ENCODE measurements around the gene TET1. TPM values are rescaled to one million over a fixed set of nuclear protein-coding genes. Genes with fewer than 3 reads are reported as not detected.
"Not testable (repeated sequence)": the region's sequence is repeated elsewhere in the genome, so short reads cannot be mapped to it uniquely, and the experiment has no call there.

The TET1 gene
- total and polyA plus RNA-seq, 8 donors, result 1.5 to 20.7 (median 15.7) TPM

- Histone ChIP-seq H3K27ac (no peak overlapping the region), H3K27me3 (no peaks in the 10 kb centered on the region), H3K4me3 (no peak overlapping the region), H3K4me1 (peaks cover 13 to 20% of the 10 kb centered on the region in 2 donors), H3K9me3 (no peaks in the 10 kb centered on the region), H3K36me3 (no peaks in the 10 kb centered on the region)
- no peak for TF ChIP-seq CTCF (IDR thresholded peaks at IDR 0.05)
- intact Hi-C loops (cut with DNase I), result no loop called here
- ATAC-seq (no peak), DNase-seq (no peak)
These were observed 42.3 kb downstream of the TET1 start for GRCh38 chr10:68602434-68602833.

DNA sequence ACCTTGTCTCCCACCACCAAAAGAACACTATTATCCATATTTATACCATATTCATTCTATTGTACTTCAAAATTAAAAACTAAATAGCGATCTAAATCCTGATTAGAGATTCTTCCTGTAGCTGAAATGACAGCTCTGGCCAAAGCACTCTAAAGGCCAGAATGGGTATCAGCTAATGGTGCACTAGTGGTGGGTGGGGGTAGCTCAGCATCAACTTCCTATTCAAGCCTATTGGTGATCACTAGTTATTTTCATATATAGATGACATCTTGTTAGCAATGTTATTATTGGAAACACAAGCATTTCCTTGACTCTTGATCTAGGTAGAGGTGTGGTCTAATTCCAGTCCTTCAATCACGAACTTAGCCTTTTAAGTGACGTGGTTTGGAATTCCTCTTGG is 43.6 kb downstream of the TET1 start:
- intact Hi-C loops (cut with DNase I), result no loop called here
- H3K27me3 ChIP-seq, result no peaks in the 10 kb centered on the region
- H3K27ac ChIP-seq, result no peak overlapping the region
- H3K4me3 ChIP-seq, result no peak overlapping the region
- no peaks in the 10 kb centered on the region for H3K36me3 ChIP-seq
- DNase-seq (no peak), ATAC-seq (no peak)
- TF ChIP-seq CTCF (IDR thresholded peaks at IDR 0.05), result no peak
- peaks cover 13 to 20% of the 10 kb centered on the region in 2 donors for H3K4me1 ChIP-seq
- no peaks in the 10 kb centered on the region for H3K9me3 ChIP-seq

DNA sequence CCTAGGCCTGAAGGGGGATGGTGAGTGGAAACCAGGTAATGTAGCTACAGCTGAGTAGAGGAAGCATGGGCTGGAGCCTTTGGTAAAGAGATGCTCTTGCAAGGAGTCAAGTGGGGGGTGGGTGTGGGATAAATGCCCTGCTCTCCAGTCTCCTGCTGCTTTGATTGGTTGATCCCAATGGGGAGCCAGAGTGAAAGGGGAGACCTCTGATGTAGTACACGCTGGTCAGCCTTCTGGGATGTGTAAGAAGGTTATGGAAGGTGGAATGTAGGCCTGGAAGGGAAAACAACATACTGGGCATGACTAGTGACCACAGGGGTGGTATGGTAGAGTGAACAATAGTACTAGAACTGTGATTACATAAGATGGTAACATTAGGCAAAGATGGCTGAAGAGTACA is 44.3 kb downstream of the TET1 start:
- DNase-seq (no peak), ATAC-seq (no peak)
- Histone ChIP-seq H3K27ac (no peak overlapping the region), H3K27me3 (no peaks in the 10 kb centered on the region), H3K4me3 (no peak overlapping the region), H3K9me3 (no peaks in the 10 kb centered on the region), H3K4me1 (peaks cover 10 to 20% of the 10 kb centered on the region in 2 donors), H3K36me3 (no peaks in the 10 kb centered on the region)
- no peak for TF ChIP-seq CTCF (IDR thresholded peaks at IDR 0.05)
- intact Hi-C loops (cut with DNase I), result no loop called here

DNA sequence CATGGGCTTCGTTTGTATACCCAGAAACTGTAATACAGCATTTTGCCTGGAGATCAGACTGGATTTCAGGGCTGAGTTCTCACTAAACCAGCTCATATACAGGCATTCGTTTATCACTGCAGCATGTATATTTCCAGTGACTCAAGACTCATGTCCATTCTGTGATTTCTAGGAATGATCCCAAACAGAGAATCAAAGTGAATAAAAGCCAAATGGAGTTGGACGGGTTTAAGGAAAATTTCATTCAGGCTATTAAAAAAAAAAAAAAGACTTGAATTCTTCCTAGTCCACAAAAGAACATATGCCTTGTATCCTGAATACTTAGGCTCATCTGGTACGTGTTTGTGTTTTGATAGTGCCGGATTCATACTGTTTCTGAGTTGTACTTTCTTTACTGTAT is 46.8 kb downstream of the TET1 start:
- Histone ChIP-seq H3K4me1 (no peaks in the 10 kb centered on the region), H3K27me3 (no peaks in the 10 kb centered on the region), H3K4me3 (no peak overlapping the region), H3K9me3 (no peaks in the 10 kb centered on the region), H3K27ac (no peak overlapping the region), H3K36me3 (no peaks in the 10 kb centered on the region)
- TF ChIP-seq CTCF (IDR thresholded peaks at IDR 0.05), result no peak
- DNase-seq, result peak in 2 of 4 donors; percentile 62 to 70
- peak; percentile 16 for ATAC-seq
- intact Hi-C loops (cut with DNase I), result no loop called here

GRCh38 chr10:68610023-68610422 is 49.9 kb downstream of the TET1 start:
- DNase-seq; H3K27me3 ChIP-seq; H3K9me3 ChIP-seq; H3K36me3 ChIP-seq; H3K27ac ChIP-seq; H3K4me1 ChIP-seq; H3K4me3 ChIP-seq; intact Hi-C loops (cut with DNase I); ATAC-seq: not testable (repeated sequence)

DNA sequence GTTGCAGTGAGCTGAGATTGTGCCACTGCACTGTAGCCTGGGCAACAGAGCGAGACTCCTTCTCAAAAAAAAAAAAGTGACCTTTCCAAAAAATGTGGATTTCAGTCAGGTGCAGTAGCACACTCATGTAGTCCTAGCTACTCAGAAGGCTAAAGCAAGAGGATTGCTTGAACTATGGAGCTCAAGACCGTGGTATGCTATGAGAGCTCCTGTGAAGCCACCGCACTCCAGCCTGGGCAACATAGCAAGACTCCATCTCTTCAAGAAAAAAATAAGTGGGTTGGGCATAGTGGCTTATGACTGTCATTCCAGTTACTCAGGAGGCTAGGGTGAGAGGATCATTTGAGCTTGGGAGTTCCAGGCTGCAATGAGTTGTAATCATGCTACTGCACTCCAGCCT is 51.1 kb downstream of the TET1 start:
- Histone ChIP-seq H3K4me1 (no peaks in the 10 kb centered on the region), H3K27me3 (no peaks in the 10 kb centered on the region), H3K27ac (no peak overlapping the region), H3K9me3 (no peaks in the 10 kb centered on the region), H3K4me3 (no peak overlapping the region), H3K36me3 (no peaks in the 10 kb centered on the region)
- DNase-seq (no peak), ATAC-seq (no peak)
- no peak for TF ChIP-seq CTCF (IDR thresholded peaks at IDR 0.05)
- intact Hi-C loops (cut with DNase I), result no loop called here

DNA sequence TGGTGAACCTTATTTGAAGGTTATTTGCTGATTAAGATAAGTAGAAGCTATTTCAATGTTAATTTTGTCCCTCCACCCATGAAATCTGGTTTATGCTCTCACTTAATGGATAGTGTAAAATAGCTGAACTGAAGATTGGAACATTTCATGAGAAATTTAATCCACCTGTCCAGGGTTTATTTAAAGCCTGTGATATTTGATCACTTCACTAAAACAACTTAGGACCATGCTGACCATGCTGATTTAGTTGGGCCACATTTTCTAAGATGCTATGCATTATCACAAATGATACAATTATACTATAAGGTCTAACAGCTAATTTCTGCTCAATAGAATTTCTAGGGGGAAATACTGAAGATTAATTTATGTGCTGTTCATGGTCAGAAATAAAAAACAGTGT is 53.8 kb downstream of the TET1 start:
- DNase-seq; H3K27me3 ChIP-seq; ATAC-seq; H3K36me3 ChIP-seq; H3K4me1 ChIP-seq; H3K4me3 ChIP-seq; H3K9me3 ChIP-seq; intact Hi-C loops (cut with DNase I); H3K27ac ChIP-seq: not testable (repeated sequence)

DNA sequence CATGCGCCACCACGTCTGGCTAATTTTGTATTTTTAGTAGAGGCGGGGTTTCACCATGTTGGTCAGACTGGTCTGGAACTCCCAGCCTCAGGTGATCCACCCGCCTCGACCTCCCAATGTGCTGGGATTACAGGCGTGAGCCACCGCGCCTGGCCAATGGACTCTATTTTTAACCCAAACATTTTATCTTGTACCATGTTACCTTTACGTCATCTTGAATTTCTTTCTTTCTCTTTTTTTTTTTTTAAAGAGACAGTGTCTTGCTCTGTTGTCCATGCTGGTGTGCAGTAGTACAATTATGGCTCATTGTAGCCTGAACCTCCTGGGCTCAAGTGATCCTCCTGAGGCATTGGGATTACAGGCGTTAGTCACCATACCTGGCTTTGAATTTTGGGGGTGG is 57.6 kb downstream of the TET1 start:
- H3K4me1 ChIP-seq; H3K9me3 ChIP-seq; H3K27ac ChIP-seq; H3K4me3 ChIP-seq; H3K27me3 ChIP-seq; intact Hi-C loops (cut with DNase I); ATAC-seq; H3K36me3 ChIP-seq; DNase-seq: not testable (repeated sequence)
